Panc1 (cell line): Measurements from ENCODE around the gene ZNF780A. TPM values are rescaled to one million over a fixed set of nuclear protein-coding genes. Genes with fewer than 3 reads are reported as not detected.

Experiments used
- ATAC-seq: fragments of 200-7000 bp; cut with Tn5 transposase; 2 replicates; pipeline ENCODE4 v1.9.1; 2020; ENCODE audit warnings: mild to moderate bottlenecking, moderate library complexity
- BruUV-seq: library from RNA; stranded (reverse); fragments of 400-500 nt; replicated peaks from 2 replicates; lab custom pipeline; 2021; lab: Mats Ljungman, UMichigan
- CTCF ChIA-PET: fragments of 300-600 bp; sonication (Branson Sonifier 250); formaldehyde crosslinking; loops from one replicate; lab custom pipeline; 2022; ENCODE audit warnings: antibody characterized with exemption; lab: Charles Lee
- POLR2A ChIA-PET: fragments of 300-600 bp; sonication (Branson Sonifier 250); formaldehyde crosslinking; loops from one replicate; lab custom pipeline; 2022; ENCODE audit warnings: antibody characterized with exemption; lab: Charles Lee
- DNase-seq: peaks from one replicate; pipeline ENCODE4 v3.0.0-alpha.2; 2010; ENCODE audit warnings: low read depth, low spot score
- H3K27ac ChIP-seq: 2 replicates; pipeline ENCODE4 v1.5.1; 2011; ENCODE audit warnings: mild to moderate bottlenecking, low read length, inconsistent platforms
- H3K27me3 ChIP-seq: fragments of 200-500 bp; sonication (Bioruptor generic); 2 replicates; pipeline ENCODE4 v1.6.0; 2014; ENCODE audit warnings: low read length, inconsistent platforms; ENCODE audit not compliant: control insufficient read depth, insufficient read depth
- H3K36me3 ChIP-seq: fragments of 200-500 bp; sonication (Bioruptor generic); 2 replicates; pipeline ENCODE4 v1.5.1; 2014; ENCODE audit warnings: inconsistent platforms, mild to moderate bottlenecking, low read length, moderate library complexity; ENCODE audit not compliant: control insufficient read depth, insufficient read depth
- H3K4me1 ChIP-seq: 2 replicates; pipeline ENCODE4 v1.5.1; 2011; ENCODE audit warnings: inconsistent platforms, mild to moderate bottlenecking, low read length, moderate library complexity; ENCODE audit not compliant: control insufficient read depth, insufficient read depth
- H3K4me3 ChIP-seq, 2 experiments: 2 replicates each; pipeline ENCODE4 v1.5.1; 2011 to 2012; ENCODE audit warnings: low read depth in 2 of 2, low read length in 2 of 2, mild to moderate bottlenecking in 2 of 2, inconsistent platforms in 1 of 2, moderate library complexity in 1 of 2
- H3K9me3 ChIP-seq: fragments of 200-500 bp; sonication (Bioruptor generic); 2 replicates; pipeline ENCODE4 v1.5.1; 2014; ENCODE audit warnings: low read depth, mild to moderate bottlenecking, inconsistent platforms, low read length, moderate library complexity; ENCODE audit not compliant: control insufficient read depth, insufficient read depth
- CTCF ChIP-seq: fragments of 450-650 bp; IDR thresholded peaks from 2 replicates; pipeline ENCODE4 v1.5.1; 2017; ENCODE audit warnings: mild to moderate bottlenecking
- POLR2AphosphoS5 ChIP-seq: IDR thresholded peaks from 2 replicates; pipeline ENCODE4 v1.6.1; 2012; ENCODE audit warnings: mild to moderate bottlenecking, low read depth, low read length, moderate library complexity
- REST ChIP-seq, 2 experiments: IDR thresholded peaks; 2 replicates each; pipeline ENCODE4 v1.6.1; 2011 to 2012; ENCODE audit warnings: low read depth in 2 of 2, control low read depth in 1 of 2, low read length in 1 of 2, mild to moderate bottlenecking in 1 of 2, moderate library complexity in 1 of 2; ENCODE audit not compliant: insufficient read depth in 1 of 2
- SIN3A ChIP-seq: IDR thresholded peaks from 2 replicates; pipeline ENCODE4 v1.6.1; 2012; ENCODE audit warnings: low read depth, mild to moderate bottlenecking, low read length, moderate library complexity, borderline replicate concordance; ENCODE audit not compliant: insufficient read depth
- TCF7L2 ChIP-seq: IDR thresholded peaks from 2 replicates; pipeline ENCODE4 v1.6.1; 2011; ENCODE audit warnings: mild to moderate bottlenecking, low read depth, low read length, inconsistent platforms
- in situ Hi-C: cut with HindIII; loops from 2 replicates; pipeline ENCODE4 v1.10.0; 2016; ENCODE audit warnings: low sequenced_read_pairs, low pct_unique_long_range_greater_than_20kb
- intact Hi-C: fragments of 100-400 bp; cut with micrococcal nuclease; formaldehyde crosslinking; loops from one replicate; pipeline ENCODE4 v1.10.0; 2022; ENCODE audit not compliant: unreplicated experiment
- total RNA-seq: library from RNA; stranded (reverse); gene quantifications from one replicate; pipeline ENCODE4 v1.2.1, GENCODE V29; 2021; ENCODE audit not compliant: unreplicated experiment

Gene ZNF780A
- total RNA-seq, 1 experiment from 2014 or later = 251 TPM

- POLR2A ChIA-PET = interaction anchor here (0.6 to 0.9 kb wide), 3 partner anchors 9 to 668 kb away, joined by 3 to 4 read pairs (median 4); partner anchors contain the start of gene RPS16
- CTCF ChIA-PET = interaction anchor here (0.6 to 1.2 kb wide), 5 partner anchors 51 to 261 kb away, joined by 3 to 5 read pairs (median 5); no protein-coding TSS in a partner anchor
- no peak for TF ChIP-seq TCF7L2
- TF ChIP-seq REST (IDR thresholded peaks at IDR 0.05; ENCODE audit: insufficient read depth in 1 of 2, low read depth in 2 of 2, low read length in 1 of 2) = no peak
- no peak for TF ChIP-seq SIN3A
- TF ChIP-seq CTCF = no peak
- no peak for TF ChIP-seq POLR2AphosphoS5
- Histone ChIP-seq H3K4me3 (no peak overlapping the region), H3K4me1 (no peaks in the 10 kb centered on the region), H3K36me3 (no peaks in the 10 kb centered on the region), H3K27ac (no peak overlapping the region), H3K27me3 (peaks cover 16% of the 10 kb centered on the region), H3K9me3 (peaks cover 3% of the 10 kb centered on the region; the same call in 1 of the 2 replicates)
- BruUV-seq = no TSS peak
- intact Hi-C loops (no loop called here), in situ Hi-C loops (no loop called here)
- no peak for DNase-seq
- peak; percentile 36; the same call in 1 of the 2 replicates for ATAC-seq
These were observed 12.9 kb upstream of the ZNF780A start for GRCh38 chr19:40103600-40103999.

GRCh38 chr19:40101813-40102212 lies 11.1 kb upstream of the ZNF780A start:
- CTCF ChIA-PET = no interaction called here
- in situ Hi-C loops (no loop called here), intact Hi-C loops (no loop called here)
- no TSS peak for BruUV-seq
- H3K9me3 ChIP-seq = peaks cover 7% of the 10 kb centered on the region; the same call in 1 of the 2 replicates
- DNase-seq (no peak), ATAC-seq (no peak)
- peaks cover 16% of the 10 kb centered on the region for H3K27me3 ChIP-seq
- POLR2A ChIA-PET = interaction anchor here (0.5 to 0.9 kb wide), 4 partner anchors 9 to 174 kb away, joined by 3 to 6 read pairs (median 4); no protein-coding TSS in a partner anchor
- no peaks in the 10 kb centered on the region for H3K36me3 ChIP-seq
- TF ChIP-seq CTCF = no peak
- no peak for TF ChIP-seq SIN3A
- no peak for TF ChIP-seq REST (IDR thresholded peaks at IDR 0.05; ENCODE audit: insufficient read depth in 1 of 2, low read depth in 2 of 2, low read length in 1 of 2)
- no peak for TF ChIP-seq POLR2AphosphoS5
- H3K4me1 ChIP-seq = no peaks in the 10 kb centered on the region
- no peak overlapping the region for H3K27ac ChIP-seq
- H3K4me3 ChIP-seq = no peak overlapping the region
